ENCODE data around the gene UCK2. TPM values are rescaled to one million over a fixed set of nuclear protein-coding genes. Genes with fewer than 3 reads are reported as not detected.
A peak's percentile ranks its signal among the peaks of the same experiment; 100 is the strongest.

Gene UCK2
- total RNA-seq, 1 donor: 74.2 TPM

DNA sequence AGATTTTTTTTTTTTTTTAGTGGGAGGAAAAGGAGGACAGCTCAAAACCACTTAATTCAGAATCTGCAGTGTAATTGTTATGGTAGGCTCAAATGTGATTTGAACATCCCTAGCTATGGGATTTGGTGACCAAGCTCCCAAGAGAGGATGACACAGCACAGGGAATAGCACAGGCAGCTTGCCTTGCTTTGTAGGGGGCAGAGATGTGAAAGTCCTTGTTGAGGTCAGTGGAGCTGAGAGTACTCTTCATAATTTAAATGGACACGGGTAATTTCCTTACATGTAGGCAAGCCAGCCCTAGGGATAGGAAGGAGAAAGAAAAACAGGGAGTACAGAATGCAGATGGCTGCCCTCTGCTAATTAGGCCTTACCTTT, 3.2 kb upstream of the UCK2 start:
- H3K4me1 ChIP-seq (ENCODE audit: insufficient read depth, low read length): peaks cover 13% of the 10 kb centered on the region
- H3K36me3 ChIP-seq (ENCODE audit: insufficient read depth, low read length): no peaks in the 10 kb centered on the region
- no peak overlapping the region for H3K4me3 ChIP-seq (ENCODE audit: insufficient read depth, low read length)
- H3K9me3 ChIP-seq (ENCODE audit: low read depth, low read length): no peaks in the 10 kb centered on the region
- no peaks in the 10 kb centered on the region for H3K27me3 ChIP-seq (ENCODE audit: insufficient read depth, low read length)
- no peak overlapping the region for H3K27ac ChIP-seq (ENCODE audit: low read depth, low read length)
- H3K4me2 ChIP-seq (ENCODE audit: insufficient read depth, low read length): no peak overlapping the region
- H3K79me2 ChIP-seq (ENCODE audit: insufficient read depth, low read length): peaks cover 13% of the 10 kb centered on the region
- peak overlapping the region; percentile 31 for H2AFZ ChIP-seq (ENCODE audit: low read length)
- DNase-seq (ENCODE audit: insufficient read length, low spot score, missing footprints): peak; percentile 55
- peaks cover 2% of the 10 kb centered on the region for H4K20me1 ChIP-seq (ENCODE audit: insufficient read depth, low read length)
- TF ChIP-seq, protein P1, sequence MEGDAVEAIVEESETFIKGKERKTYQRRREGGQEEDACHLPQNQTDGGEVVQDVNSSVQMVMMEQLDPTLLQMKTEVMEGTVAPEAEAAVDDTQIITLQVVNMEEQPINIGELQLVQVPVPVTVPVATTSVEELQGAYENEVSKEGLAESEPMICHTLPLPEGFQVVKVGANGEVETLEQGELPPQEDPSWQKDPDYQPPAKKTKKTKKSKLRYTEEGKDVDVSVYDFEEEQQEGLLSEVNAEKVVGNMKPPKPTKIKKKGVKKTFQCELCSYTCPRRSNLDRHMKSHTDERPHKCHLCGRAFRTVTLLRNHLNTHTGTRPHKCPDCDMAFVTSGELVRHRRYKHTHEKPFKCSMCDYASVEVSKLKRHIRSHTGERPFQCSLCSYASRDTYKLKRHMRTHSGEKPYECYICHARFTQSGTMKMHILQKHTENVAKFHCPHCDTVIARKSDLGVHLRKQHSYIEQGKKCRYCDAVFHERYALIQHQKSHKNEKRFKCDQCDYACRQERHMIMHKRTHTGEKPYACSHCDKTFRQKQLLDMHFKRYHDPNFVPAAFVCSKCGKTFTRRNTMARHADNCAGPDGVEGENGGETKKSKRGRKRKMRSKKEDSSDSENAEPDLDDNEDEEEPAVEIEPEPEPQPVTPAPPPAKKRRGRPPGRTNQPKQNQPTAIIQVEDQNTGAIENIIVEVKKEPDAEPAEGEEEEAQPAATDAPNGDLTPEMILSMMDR (IDR thresholded peaks at IDR 0.05; ENCODE audit: extremely low read depth, low read depth, low read length): no peak

DNA sequence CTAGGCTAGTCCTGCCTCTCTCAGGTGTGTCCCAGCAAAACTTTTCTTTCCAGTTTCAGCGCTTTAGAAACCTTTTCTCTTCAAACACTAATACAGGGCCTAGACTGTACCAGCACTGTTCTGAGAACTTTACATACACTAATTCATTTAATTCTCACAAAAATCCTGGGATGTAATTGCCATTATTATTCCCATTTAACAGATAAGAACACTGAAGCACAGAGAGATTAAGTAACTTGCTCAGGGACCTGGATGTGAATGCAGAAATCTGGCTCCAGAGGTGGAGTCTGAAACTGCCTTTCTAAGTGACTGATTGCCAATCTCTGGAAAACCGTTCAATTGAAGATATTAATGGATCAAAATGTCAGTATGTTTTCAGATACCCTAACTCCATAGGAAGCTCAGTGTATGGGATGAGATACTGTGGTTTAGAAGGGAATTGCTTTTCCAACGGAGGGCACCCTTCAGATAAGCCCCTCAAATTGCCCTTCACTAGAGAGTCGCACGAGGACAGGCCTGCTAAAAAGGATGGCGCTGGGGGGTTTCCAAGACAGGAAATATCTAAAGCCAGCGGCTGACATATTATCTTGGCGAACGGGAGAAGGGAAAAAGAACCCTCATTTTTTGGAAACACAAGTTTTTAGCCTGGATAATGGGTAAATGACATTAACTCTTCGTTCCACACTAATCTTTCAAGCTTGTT, 698 bp upstream of the UCK2 start:
- DNase-seq (ENCODE audit: insufficient read length, low spot score, missing footprints): peak; percentile 49
- H3K79me2 ChIP-seq (ENCODE audit: insufficient read depth, low read length): peaks cover 38% of the 10 kb centered on the region
- peak overlapping the region; percentile 95 for H3K4me2 ChIP-seq (ENCODE audit: insufficient read depth, low read length)
- peaks cover 6% of the 10 kb centered on the region for H4K20me1 ChIP-seq (ENCODE audit: insufficient read depth, low read length)
- TF ChIP-seq, protein P1 (IDR thresholded peaks at IDR 0.05; ENCODE audit: extremely low read depth, low read depth, low read length): no peak
- H2AFZ ChIP-seq (ENCODE audit: low read length): peak overlapping the region; percentile 89
- H3K27ac ChIP-seq (ENCODE audit: low read depth, low read length): peak overlapping the region; percentile 27
- no peaks in the 10 kb centered on the region for H3K27me3 ChIP-seq (ENCODE audit: insufficient read depth, low read length)
- H3K4me3 ChIP-seq (ENCODE audit: insufficient read depth, low read length): peak overlapping the region; percentile 81
- H3K4me1 ChIP-seq (ENCODE audit: insufficient read depth, low read length): peaks cover 21% of the 10 kb centered on the region
- H3K36me3 ChIP-seq (ENCODE audit: insufficient read depth, low read length): no peaks in the 10 kb centered on the region
- H3K9me3 ChIP-seq (ENCODE audit: low read depth, low read length): no peaks in the 10 kb centered on the region

DNA sequence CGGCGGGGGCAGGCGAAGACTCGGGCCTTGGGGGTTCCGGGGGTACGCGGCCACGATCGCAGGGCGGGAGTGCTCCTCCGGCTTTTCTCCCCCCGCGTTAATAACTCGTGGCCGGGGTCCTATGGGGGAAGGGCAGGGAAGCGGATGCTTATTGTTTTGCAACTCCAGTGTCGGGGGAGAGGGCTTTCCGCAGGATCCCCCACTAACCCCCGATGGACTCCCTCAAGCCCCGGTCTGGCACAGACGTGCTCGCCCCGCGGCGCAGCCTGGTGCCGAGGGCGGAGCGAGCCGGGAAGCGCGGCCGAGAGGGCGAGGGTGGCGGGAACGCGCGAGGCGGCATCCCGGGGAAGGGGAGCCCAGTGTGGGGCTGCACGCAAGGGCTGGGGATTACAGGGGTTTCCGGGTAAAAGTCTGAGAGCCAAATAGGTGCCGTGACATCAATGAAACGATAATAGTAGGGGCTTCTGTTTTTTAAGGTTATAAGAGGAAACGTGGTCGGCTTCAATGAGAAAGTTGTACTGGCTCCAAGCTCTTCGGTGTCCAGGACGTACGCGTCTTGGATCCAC, 772 bp downstream of the UCK2 start:
- H3K9me3 ChIP-seq (ENCODE audit: low read depth, low read length): no peaks in the 10 kb centered on the region
- peak overlapping the region; percentile 85 for H2AFZ ChIP-seq (ENCODE audit: low read length)
- no peaks in the 10 kb centered on the region for H3K27me3 ChIP-seq (ENCODE audit: insufficient read depth, low read length)
- DNase-seq (ENCODE audit: insufficient read length, low spot score, missing footprints): peak; percentile 88
- H3K4me1 ChIP-seq (ENCODE audit: insufficient read depth, low read length): peaks cover 24% of the 10 kb centered on the region
- no peaks in the 10 kb centered on the region for H3K36me3 ChIP-seq (ENCODE audit: insufficient read depth, low read length)
- peaks cover 18% of the 10 kb centered on the region for H4K20me1 ChIP-seq (ENCODE audit: insufficient read depth, low read length)
- H3K79me2 ChIP-seq (ENCODE audit: insufficient read depth, low read length): peaks cover 52% of the 10 kb centered on the region
- peak overlapping the region; percentile 95 for H3K4me2 ChIP-seq (ENCODE audit: insufficient read depth, low read length)
- TF ChIP-seq, protein P1 (IDR thresholded peaks at IDR 0.05; ENCODE audit: extremely low read depth, low read depth, low read length): peak; percentile 9
- peak overlapping the region; percentile 91 for H3K27ac ChIP-seq (ENCODE audit: low read depth, low read length)
- H3K4me3 ChIP-seq (ENCODE audit: insufficient read depth, low read length): peak overlapping the region; percentile 81

DNA sequence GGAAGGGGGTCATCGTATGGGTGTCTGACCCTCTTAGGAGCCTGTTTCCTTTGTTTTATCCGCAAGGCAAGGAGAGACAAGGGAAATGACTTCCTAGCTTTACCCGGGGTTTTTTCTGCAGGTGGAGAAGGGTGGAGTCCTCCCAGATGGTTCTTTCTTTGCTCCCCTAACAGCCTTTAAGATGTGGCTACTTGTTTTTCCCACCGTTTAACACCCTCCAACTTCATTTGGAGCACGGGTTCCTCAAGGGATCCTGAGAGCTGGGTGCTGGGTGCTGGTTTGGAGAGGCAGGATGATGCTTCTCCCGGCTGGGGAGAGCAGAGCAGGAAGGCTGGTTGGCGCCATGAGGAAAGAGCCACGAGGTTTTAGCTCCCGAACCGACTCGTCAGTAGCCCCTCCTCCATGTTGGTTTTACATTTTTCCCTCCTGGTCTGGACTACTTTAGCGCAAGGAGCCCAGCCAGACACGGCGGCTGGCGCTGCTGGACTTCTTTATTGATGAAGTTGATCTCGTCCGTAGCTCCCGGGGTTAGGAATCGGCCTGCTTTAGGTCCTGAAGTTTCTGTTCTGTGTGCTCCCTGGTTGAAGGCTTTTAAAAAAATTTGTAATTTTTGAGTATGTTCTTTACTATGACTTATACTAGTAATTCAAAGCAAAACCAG, 1.4 kb downstream of the UCK2 start:
- peaks cover 23% of the 10 kb centered on the region for H3K4me1 ChIP-seq (ENCODE audit: insufficient read depth, low read length)
- peaks cover 21% of the 10 kb centered on the region for H4K20me1 ChIP-seq (ENCODE audit: insufficient read depth, low read length)
- no peaks in the 10 kb centered on the region for H3K27me3 ChIP-seq (ENCODE audit: insufficient read depth, low read length)
- peaks cover 58% of the 10 kb centered on the region for H3K79me2 ChIP-seq (ENCODE audit: insufficient read depth, low read length)
- TF ChIP-seq, protein P1 (IDR thresholded peaks at IDR 0.05; ENCODE audit: extremely low read depth, low read depth, low read length): no peak
- H3K36me3 ChIP-seq (ENCODE audit: insufficient read depth, low read length): no peaks in the 10 kb centered on the region
- H2AFZ ChIP-seq (ENCODE audit: low read length): peak overlapping the region; percentile 85
- H3K9me3 ChIP-seq (ENCODE audit: low read depth, low read length): no peaks in the 10 kb centered on the region
- DNase-seq (ENCODE audit: insufficient read length, low spot score, missing footprints): peak; percentile 95
- H3K4me2 ChIP-seq (ENCODE audit: insufficient read depth, low read length): peak overlapping the region; percentile 95
- peak overlapping the region; percentile 81 for H3K4me3 ChIP-seq (ENCODE audit: insufficient read depth, low read length)
- H3K27ac ChIP-seq (ENCODE audit: low read depth, low read length): peak overlapping the region; percentile 91

Data from osteoblast (primary cell).